ENCODE measurements around the gene KCNQ4. TPM values are rescaled to one million over a fixed set of nuclear protein-coding genes. Genes with fewer than 3 reads are reported as not detected.

The KCNQ4 gene
- total and polyA plus RNA-seq, 2 of the 8 experiments (the other 6 are each of a cell fraction or from before 2014, with no cell fraction given), result 2.2 to 3.9 TPM

DNA sequence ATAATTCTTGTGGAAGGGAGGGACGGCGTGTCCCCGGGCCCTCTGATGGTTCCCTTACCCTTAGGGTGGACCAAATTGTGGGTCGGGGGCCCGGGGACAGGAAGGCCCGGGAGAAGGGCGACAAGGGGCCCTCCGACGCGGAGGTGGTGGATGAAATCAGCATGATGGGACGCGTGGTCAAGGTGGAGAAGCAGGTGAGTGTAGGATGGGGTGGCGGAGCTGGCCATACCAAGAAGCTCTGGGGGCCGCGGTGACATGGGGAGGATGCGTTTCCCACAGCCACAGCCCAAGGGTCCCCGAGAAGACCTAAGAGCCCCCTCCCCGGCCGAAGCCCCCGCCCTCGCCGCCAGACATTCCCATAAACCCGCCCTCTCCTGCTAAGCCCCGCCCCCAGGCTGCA, 54.0 kb downstream of the KCNQ4 start:
- Histone ChIP-seq H3K9me3 (ENCODE audit: insufficient read depth in 2 of 2, low read depth in 1 of 2, low read length in 1 of 2) (no peaks in the 10 kb centered on the region), H4K20me1 (replicated peaks in 1 of 2; ENCODE audit: control insufficient read depth in 1 of 2, insufficient read depth in 2 of 2, low read length in 2 of 2) (no peaks in the 10 kb centered on the region), H2AK5ac (ENCODE audit: low read depth, low read length) (no peak overlapping the region), H3K4me1 (replicated peaks in 1 of 4; ENCODE audit: control insufficient read depth in 3 of 4, insufficient read depth in 4 of 4, low read length in 3 of 4) (no peaks in the 10 kb centered on the region; a peak in 1 of 7 replicates), H3K4me3 (ENCODE audit: extremely low read depth in 1 of 4, insufficient read depth in 2 of 4, low read depth in 3 of 4, low read length in 4 of 4) (no peak overlapping the region), H3K79me2 (ENCODE audit: control insufficient read depth in 1 of 2, insufficient read depth in 2 of 2, low read length in 2 of 2) (no peaks in the 10 kb centered on the region), H2BK12ac (ENCODE audit: low read depth, low read length) (no peak overlapping the region), H3K56ac (replicated peaks; ENCODE audit: insufficient read length, low read depth, low read length) (no peak overlapping the region), H2BK120ac (replicated peaks; ENCODE audit: low read depth, low read length) (no peak overlapping the region), H3K9ac (replicated peaks in 1 of 4; ENCODE audit: extremely low read depth in 1 of 4, low read depth in 3 of 4, low read length in 3 of 4) (no peak overlapping the region), H3K18ac (ENCODE audit: extremely low read depth, low read length) (no peak overlapping the region), H3K36me3 (ENCODE audit: control insufficient read depth in 2 of 4, insufficient read depth in 4 of 4, low read length in 3 of 4) (peaks cover 0 to 5% (median 0%) of the 10 kb centered on the region in 4 experiments; a peak in 1 of 8 replicates), H3K79me1 (ENCODE audit: low read depth, low read length) (no peaks in the 10 kb centered on the region), H4K91ac (replicated peaks; ENCODE audit: insufficient read length, low read length) (no peak overlapping the region), H3K27me3 (replicated peaks in 1 of 4; ENCODE audit: control insufficient read depth in 3 of 4, extremely low read depth in 1 of 4, insufficient read depth in 3 of 4, low read length in 3 of 4) (no peaks in the 10 kb centered on the region), H4K8ac (ENCODE audit: extremely low read depth, insufficient read depth, low read length) (no peak overlapping the region), H2BK5ac (ENCODE audit: low read depth, low read length) (no peak overlapping the region), H3K4ac (replicated peaks; ENCODE audit: insufficient read length, low read depth, low read length) (no peak overlapping the region), H2BK15ac (ENCODE audit: low read length) (no peak overlapping the region), H3K27ac (ENCODE audit: low read depth, low read length) (no peak overlapping the region), H3K14ac (ENCODE audit: insufficient read length) (no peak overlapping the region), H3K23ac (ENCODE audit: insufficient read length) (no peak overlapping the region), H2BK20ac (ENCODE audit: low read length) (no peak overlapping the region), H3K23me2 (ENCODE audit: low read depth, low read length) (no peaks in the 10 kb centered on the region), H4K5ac (ENCODE audit: insufficient read length, low read depth, low read length) (no peak overlapping the region), H2AFZ (ENCODE audit: low read length) (no peak overlapping the region), H3K4me2 (ENCODE audit: insufficient read depth in 1 of 2, low read depth in 2 of 2, low read length in 2 of 2) (no peak overlapping the region)
- POLR2A ChIA-PET (ENCODE audit: partially characterized antibody), result interaction anchor here (0.7 to 1.5 kb wide), 3 partner anchors 25 to 142 kb away, joined by 3 to 4 read pairs (median 4); partner anchors contain the start of genes CITED4 and CTPS1
- whole genome bisulfite sequencing, 2 experiments (ENCODE audit: extremely low coverage in 1 of 2, insufficient coverage in 1 of 2, insufficient read length in 1 of 2, insufficient replicate concordance in 2 of 2, low coverage in 1 of 2, low lambda C conversion rate in 2 of 2, missing lambda C conversion rate in 1 of 2), result 90% methylated on average over 17 of the region's 24 CpGs; no CpG with 5 or more reads in 1 of the 2 experiments
- DNase-seq (ENCODE audit: low read depth in 1 of 2, low spot score in 2 of 2) (no peak), FAIRE-seq (no peak)
- CTCF ChIA-PET (ENCODE audit: partially characterized antibody), result interaction anchor here (0.7 to 3.2 kb wide), 4 partner anchors 10 to 114 kb away, joined by 3 to 28 read pairs (median 10); no protein-coding TSS in a partner anchor
- TF ChIP-seq GABPA (IDR thresholded peaks at IDR 0.05; ENCODE audit: borderline replicate concordance, insufficient read depth, low read length) (no peak), EGR1 (IDR thresholded peaks at IDR 0.05; ENCODE audit: borderline replicate concordance, low read depth, low read length) (no peak), POLR2AphosphoS5 (IDR thresholded peaks at IDR 0.05; ENCODE audit: low read depth, low read length) (no peak), GTF2F1 (IDR thresholded peaks at IDR 0.05; ENCODE audit: borderline replicate concordance, low read depth, low read length) (no peak), TCF12 (IDR thresholded peaks at IDR 0.05; ENCODE audit: low read depth, low read length) (no peak), CBX8 (IDR thresholded peaks at IDR 0.05; ENCODE audit: borderline replicate concordance, low read depth, low read length) (no peak), RAD21 (IDR thresholded peaks at IDR 0.05 in 1 of 2, conservative IDR thresholded peaks at IDR 0.05 in 1 of 2; ENCODE audit: low read depth in 2 of 2, low read length in 2 of 2) (no peak), RXRA (IDR thresholded peaks at IDR 0.05; ENCODE audit: insufficient read depth, low read depth, low read length) (no peak), CBX5 (IDR thresholded peaks at IDR 0.05; ENCODE audit: low read depth, low read length) (no peak), SP2 (IDR thresholded peaks at IDR 0.05; ENCODE audit: low read length) (no peak), TAF1 (IDR thresholded peaks at IDR 0.05; ENCODE audit: low read depth, low read length) (no peak), SP1 (IDR thresholded peaks at IDR 0.05; ENCODE audit: low read depth, low read length) (no peak), PHF8 (conservative IDR thresholded peaks at IDR 0.05; ENCODE audit: low read depth, low read length) (no peak), TAF7 (optimal IDR thresholded peaks at IDR 0.05; ENCODE audit: borderline replicate concordance, low read depth, low read length) (no peak), SP4 (IDR thresholded peaks at IDR 0.05; ENCODE audit: low read length) (no peak)
